Measurements from ENCODE around the gene DNAJC5. TPM values are rescaled to one million over a fixed set of nuclear protein-coding genes. Genes with fewer than 3 reads are reported as not detected.

DNAJC5 gene
- total RNA-seq, 1 experiment from 2014 or later = 59.5 TPM

- ChIA-PET CTCF (interaction anchor here (0.6 kb wide), 1 partner anchor 13 kb away, joined by 4 read pairs; no protein-coding TSS in a partner anchor), POLR2A (interaction anchor here (0.6 kb wide), 1 partner anchor 258 kb away, joined by 5 read pairs; no protein-coding TSS in a partner anchor)
Measured at GRCh38 chr20:63976980-63977738, 82.2 kb downstream of the DNAJC5 start.

DNA sequence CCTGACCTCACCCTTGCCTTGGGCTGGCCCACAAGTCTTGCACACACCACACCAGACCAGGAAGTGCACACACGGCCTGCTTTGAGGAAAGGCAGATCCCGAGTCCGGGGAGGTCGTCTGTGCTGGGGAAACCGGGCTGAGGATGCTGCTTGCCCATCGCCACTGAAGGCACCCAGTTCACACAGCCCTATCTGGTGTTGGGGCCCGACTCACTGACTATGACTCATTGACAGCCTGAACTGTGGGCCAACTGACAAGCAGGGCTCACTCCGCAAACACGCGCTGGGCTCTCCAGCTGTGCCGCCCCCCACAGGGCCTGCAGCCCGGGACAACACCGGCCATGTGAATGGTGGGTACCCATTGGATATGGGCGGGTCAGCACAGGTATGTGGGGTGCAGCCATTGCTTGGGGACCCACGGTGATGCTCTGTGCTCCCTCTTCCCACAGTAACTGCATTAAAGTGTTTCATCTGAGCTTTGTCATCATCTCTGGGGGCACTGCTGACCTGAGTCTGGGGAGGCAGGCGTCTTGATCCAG is 82.9 kb downstream of the DNAJC5 start:
- H3K36me3 ChIP-seq (ENCODE audit: control insufficient read depth, insufficient read depth, low read length) = peaks cover 3% of the 10 kb centered on the region; the same call in 1 of the 2 replicates
- ChIA-PET CTCF (interaction anchor here (0.6 kb wide), 1 partner anchor 12 kb away, joined by 4 read pairs; no protein-coding TSS in a partner anchor), POLR2A (no interaction called here)
- peak overlapping the region in 1 of 2 experiments; percentile 62; a peak in 3 of 4 replicates for H3K4me3 ChIP-seq (ENCODE audit: low read depth in 2 of 2, low read length in 2 of 2)
- TF ChIP-seq SIN3A (IDR thresholded peaks at IDR 0.05; ENCODE audit: borderline replicate concordance, insufficient read depth, low read depth, low read length) (peak; percentile 92), TCF7L2 (IDR thresholded peaks at IDR 0.05; ENCODE audit: low read depth, low read length) (no peak)
- H3K4me1 ChIP-seq (ENCODE audit: control insufficient read depth, insufficient read depth, low read length) = peaks cover 50% of the 10 kb centered on the region
- in situ Hi-C loops (cut with HindIII; ENCODE audit: low pct_unique_long_range_greater_than_20kb, low sequenced_read_pairs) = no loop called here
- H3K27me3 ChIP-seq (ENCODE audit: control insufficient read depth, insufficient read depth, low read length) = no peaks in the 10 kb centered on the region
- no peaks in the 10 kb centered on the region for H3K9me3 ChIP-seq (ENCODE audit: control insufficient read depth, insufficient read depth, low read depth, low read length)
- no TSS peak for BruUV-seq (replicated peaks)
- ATAC-seq (peak; percentile 40), DNase-seq (ENCODE audit: low read depth, low spot score) (no peak)
- peak overlapping the region; percentile 84 for H3K27ac ChIP-seq (ENCODE audit: low read length)
- intact Hi-C loops (cut with micrococcal nuclease; ENCODE audit: unreplicated experiment) = no loop called here

More at GRCh38 chr20:63976980-63977738, 82.2 kb downstream of the DNAJC5 start:
- no peaks in the 10 kb centered on the region for H3K9me3 ChIP-seq (ENCODE audit: control insufficient read depth, insufficient read depth, low read depth, low read length)
- no peak for TF ChIP-seq CTCF (IDR thresholded peaks at IDR 0.05)
- ATAC-seq (no peak), DNase-seq (ENCODE audit: low read depth, low spot score) (no peak)
- in situ Hi-C loops (cut with HindIII; ENCODE audit: low pct_unique_long_range_greater_than_20kb, low sequenced_read_pairs) = no loop called here
- H3K36me3 ChIP-seq (ENCODE audit: control insufficient read depth, insufficient read depth, low read length) = peaks cover 3% of the 10 kb centered on the region; the same call in 1 of the 2 replicates
- peaks cover 48% of the 10 kb centered on the region for H3K4me1 ChIP-seq (ENCODE audit: control insufficient read depth, insufficient read depth, low read length)
- H3K4me3 ChIP-seq (ENCODE audit: low read depth in 2 of 2, low read length in 2 of 2) = no peak overlapping the region
- no peaks in the 10 kb centered on the region for H3K27me3 ChIP-seq (ENCODE audit: control insufficient read depth, insufficient read depth, low read length)
- no TSS peak for BruUV-seq (replicated peaks)
- H3K27ac ChIP-seq (ENCODE audit: low read length) = peak overlapping the region; percentile 75
- intact Hi-C loops (cut with micrococcal nuclease; ENCODE audit: unreplicated experiment) = no loop called here

DNA sequence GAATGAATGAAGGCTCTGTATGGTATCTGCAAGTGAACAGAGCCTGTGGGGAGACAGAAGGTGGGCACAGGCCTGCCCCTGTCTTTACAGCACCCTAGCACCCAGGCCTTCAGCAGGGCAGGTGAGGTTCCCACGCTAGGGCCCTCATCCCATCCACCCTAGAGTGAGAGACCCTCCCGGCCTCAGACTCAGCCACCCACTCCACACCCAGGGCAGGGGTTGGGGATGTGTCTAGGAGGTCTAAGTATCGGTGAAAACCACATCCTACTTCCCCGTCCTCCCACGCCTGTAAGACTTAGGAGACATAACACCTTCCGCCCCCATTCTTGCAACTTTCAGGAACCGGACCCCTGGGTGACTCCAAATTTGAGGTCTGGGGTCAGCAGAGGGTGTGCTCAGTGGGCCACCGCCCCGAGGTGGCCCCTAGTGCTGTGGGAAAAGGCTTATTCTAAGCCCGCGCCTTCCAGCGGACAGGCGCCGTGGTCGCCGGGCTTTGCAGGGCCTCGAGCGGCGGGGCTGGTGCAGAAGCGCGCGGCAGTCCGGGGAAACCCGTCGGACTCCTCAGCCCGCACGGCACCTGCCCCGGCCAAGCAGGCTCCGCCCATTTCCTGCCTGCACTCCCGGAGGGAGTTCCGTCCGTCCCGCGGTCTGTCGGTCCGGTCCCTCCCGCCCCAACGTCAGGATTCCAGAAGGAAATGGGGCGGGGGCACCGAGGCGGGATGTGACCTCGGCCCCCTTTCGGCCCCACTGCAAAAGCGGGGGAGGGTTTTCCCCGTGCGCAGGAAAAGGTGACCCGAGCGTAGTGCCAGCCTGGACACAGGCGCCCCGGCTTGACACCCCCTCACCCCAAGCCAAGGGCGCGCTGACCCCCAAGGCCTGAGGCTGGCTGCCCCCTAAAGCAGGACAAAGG is 83.6 kb downstream of the DNAJC5 start:
- peak overlapping the region; percentile 84 for H3K27ac ChIP-seq (ENCODE audit: low read length)
- intact Hi-C loops (cut with micrococcal nuclease; ENCODE audit: unreplicated experiment) = no loop called here

More for the DNA sequence above, 83.6 kb downstream of the DNAJC5 start:
- ATAC-seq (peak; percentile 55), DNase-seq (ENCODE audit: low read depth, low spot score) (no peak)
- 0 out of 2 replicates have a peak, but pooled peaks have one; percentile 32 for TF ChIP-seq POLR2AphosphoS5 (IDR thresholded peaks at IDR 0.05; ENCODE audit: low read depth, low read length)
- TF ChIP-seq SIN3A (IDR thresholded peaks at IDR 0.05; ENCODE audit: borderline replicate concordance, insufficient read depth, low read depth, low read length) = no peak
- TF ChIP-seq TCF7L2 (IDR thresholded peaks at IDR 0.05; ENCODE audit: low read depth, low read length) = no peak
- no peak for TF ChIP-seq CTCF (IDR thresholded peaks at IDR 0.05)
- H3K36me3 ChIP-seq (ENCODE audit: control insufficient read depth, insufficient read depth, low read length) = peaks cover 5% of the 10 kb centered on the region; the same call in 1 of the 2 replicates
- peaks cover 47% of the 10 kb centered on the region for H3K4me1 ChIP-seq (ENCODE audit: control insufficient read depth, insufficient read depth, low read length)
- in situ Hi-C loops (cut with HindIII; ENCODE audit: low pct_unique_long_range_greater_than_20kb, low sequenced_read_pairs) = no loop called here
- ChIA-PET CTCF (interaction anchor here (2.3 kb wide), 1 partner anchor 60 kb away, joined by 9 read pairs; no protein-coding TSS in a partner anchor), POLR2A (no interaction called here)
- H3K27me3 ChIP-seq (ENCODE audit: control insufficient read depth, insufficient read depth, low read length) = no peaks in the 10 kb centered on the region
- H3K9me3 ChIP-seq (ENCODE audit: control insufficient read depth, insufficient read depth, low read depth, low read length) = no peaks in the 10 kb centered on the region
- H3K4me3 ChIP-seq (ENCODE audit: low read depth in 2 of 2, low read length in 2 of 2) = peak overlapping the region; percentile 62 to 76
- BruUV-seq (replicated peaks) = no TSS peak

Data from Panc1 (cell line).